Nephron progenitor cell (in vitro differentiated cells): Measurements from ENCODE around the gene C1QTNF9.

Experiments used
- DNase-seq: peaks from one replicate; pipeline ENCODE4 v3.0.0; 2021
- H3K27ac Mint-ChIP-seq: 2 replicates; pipeline ENCODE4 v1.8.0; 2021; ENCODE audit warnings: mild to moderate bottlenecking, moderate library complexity, mixed read lengths
- H3K27me3 Mint-ChIP-seq: 2 replicates; pipeline ENCODE4 v1.8.0; 2021; ENCODE audit warnings: mild to moderate bottlenecking, low read depth, mixed read lengths; ENCODE audit not compliant: poor library complexity
- H3K36me3 Mint-ChIP-seq: 2 replicates; pipeline ENCODE4 v1.8.0; 2021; ENCODE audit warnings: low read depth, mixed read lengths
- H3K4me1 Mint-ChIP-seq: 2 replicates; pipeline ENCODE4 v1.8.0; 2021; ENCODE audit warnings: mixed read lengths
- H3K4me3 Mint-ChIP-seq: 2 replicates; pipeline ENCODE4 v1.8.0; 2021; ENCODE audit warnings: mild to moderate bottlenecking, moderate library complexity, mixed read lengths
- H3K9me3 Mint-ChIP-seq: 2 replicates; pipeline ENCODE4 v1.8.0; 2021; ENCODE audit warnings: mild to moderate bottlenecking, moderate library complexity, mixed read lengths
- TF ChIP-seq, protein P1 (sequence below): fragments of 200-600 bp; sonication (generic); IDR thresholded peaks from 2 replicates; pipeline ENCODE4 v1.5.0; 2021; ENCODE audit warnings: antibody characterized with exemption

Gene C1QTNF9

DNA sequence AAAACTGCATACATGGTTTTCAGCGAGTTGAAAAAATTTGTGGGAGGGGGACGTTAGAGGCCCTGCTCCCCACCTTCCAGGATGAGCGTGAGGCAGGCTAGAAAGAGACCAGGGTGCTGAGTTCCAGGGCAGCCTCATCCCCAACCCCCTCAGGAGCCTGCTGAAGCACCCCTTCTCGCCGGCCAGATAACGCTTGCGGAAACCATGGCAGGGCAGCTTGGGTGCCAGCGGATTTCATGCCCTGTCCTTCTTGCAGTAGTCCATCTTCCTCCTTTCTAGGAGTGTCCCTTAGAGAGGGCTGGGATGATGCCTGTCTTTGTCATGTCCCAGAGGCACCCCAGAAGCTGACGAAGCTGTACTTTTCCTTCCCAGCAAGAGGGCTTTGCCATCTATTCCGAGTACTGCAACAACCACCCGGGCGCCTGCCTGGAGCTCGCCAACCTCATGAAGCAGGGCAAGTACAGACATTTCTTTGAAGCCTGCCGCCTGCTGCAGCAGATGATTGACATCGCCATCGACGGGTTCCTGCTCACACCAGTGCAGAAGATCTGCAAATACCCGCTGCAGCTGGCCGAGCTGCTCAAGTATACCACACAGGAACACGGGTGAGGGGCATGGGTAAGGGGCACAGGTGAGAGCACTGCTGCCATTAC, 19.0 kb upstream of the C1QTNF9 start:
- H3K27ac Mint-ChIP-seq: no peak overlapping the region
- TF ChIP-seq, protein P1, sequence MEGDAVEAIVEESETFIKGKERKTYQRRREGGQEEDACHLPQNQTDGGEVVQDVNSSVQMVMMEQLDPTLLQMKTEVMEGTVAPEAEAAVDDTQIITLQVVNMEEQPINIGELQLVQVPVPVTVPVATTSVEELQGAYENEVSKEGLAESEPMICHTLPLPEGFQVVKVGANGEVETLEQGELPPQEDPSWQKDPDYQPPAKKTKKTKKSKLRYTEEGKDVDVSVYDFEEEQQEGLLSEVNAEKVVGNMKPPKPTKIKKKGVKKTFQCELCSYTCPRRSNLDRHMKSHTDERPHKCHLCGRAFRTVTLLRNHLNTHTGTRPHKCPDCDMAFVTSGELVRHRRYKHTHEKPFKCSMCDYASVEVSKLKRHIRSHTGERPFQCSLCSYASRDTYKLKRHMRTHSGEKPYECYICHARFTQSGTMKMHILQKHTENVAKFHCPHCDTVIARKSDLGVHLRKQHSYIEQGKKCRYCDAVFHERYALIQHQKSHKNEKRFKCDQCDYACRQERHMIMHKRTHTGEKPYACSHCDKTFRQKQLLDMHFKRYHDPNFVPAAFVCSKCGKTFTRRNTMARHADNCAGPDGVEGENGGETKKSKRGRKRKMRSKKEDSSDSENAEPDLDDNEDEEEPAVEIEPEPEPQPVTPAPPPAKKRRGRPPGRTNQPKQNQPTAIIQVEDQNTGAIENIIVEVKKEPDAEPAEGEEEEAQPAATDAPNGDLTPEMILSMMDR: no peak
- H3K27me3 Mint-ChIP-seq: peaks cover 5% of the 10 kb centered on the region
- H3K4me1 Mint-ChIP-seq: peaks cover 5% of the 10 kb centered on the region
- H3K36me3 Mint-ChIP-seq: peaks cover 6% of the 10 kb centered on the region
- H3K9me3 Mint-ChIP-seq: no peaks in the 10 kb centered on the region
- no peak overlapping the region for H3K4me3 Mint-ChIP-seq
- no peak for DNase-seq

DNA sequence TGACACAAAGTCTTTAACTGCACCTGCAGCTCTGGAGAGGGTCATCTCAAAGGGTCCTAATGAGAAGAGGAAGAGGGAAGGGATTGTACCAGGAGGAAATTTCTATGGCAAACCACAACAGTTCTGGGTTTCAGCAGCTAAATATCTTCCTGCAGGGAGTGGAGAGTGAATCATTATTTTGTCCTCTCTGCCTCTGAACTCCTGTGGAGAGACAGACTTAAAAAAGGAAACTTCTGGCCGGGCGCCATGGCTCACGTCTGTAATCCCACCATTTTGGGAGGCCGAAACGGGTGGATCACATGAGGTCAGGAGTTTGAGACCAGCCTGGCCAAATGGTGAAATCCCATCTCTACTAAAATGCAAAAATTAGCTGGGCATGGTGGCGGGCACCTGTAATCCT, 16.9 kb upstream of the C1QTNF9 start:
- H3K27me3 Mint-ChIP-seq: peaks cover 5% of the 10 kb centered on the region
- H3K27ac Mint-ChIP-seq: no peak overlapping the region
- no peaks in the 10 kb centered on the region for H3K9me3 Mint-ChIP-seq
- no peak overlapping the region for H3K4me3 Mint-ChIP-seq
- TF ChIP-seq, protein P1: no peak
- peaks cover 6% of the 10 kb centered on the region for H3K36me3 Mint-ChIP-seq
- no peak for DNase-seq
- peaks cover 5% of the 10 kb centered on the region for H3K4me1 Mint-ChIP-seq

DNA sequence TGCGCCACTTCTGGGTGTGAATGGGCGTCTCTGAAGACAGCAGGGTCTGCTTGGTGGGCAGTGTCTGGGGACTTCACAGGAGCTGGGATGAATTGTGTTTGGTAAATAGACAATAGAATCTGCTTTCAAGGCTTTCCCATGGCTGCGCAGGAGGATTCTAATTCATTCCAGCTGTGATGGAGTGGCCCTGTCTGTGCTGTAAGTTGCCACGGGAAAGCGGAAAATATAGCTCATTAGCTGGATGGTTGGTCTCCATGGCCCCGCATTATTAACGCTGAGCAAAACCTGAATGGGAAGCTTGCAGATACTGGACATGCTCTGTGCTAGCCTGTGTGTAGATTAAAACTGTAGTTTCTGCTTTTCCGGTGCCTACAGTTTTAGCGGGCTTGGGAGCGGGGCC, 15.6 kb upstream of the C1QTNF9 start:
- H3K27ac Mint-ChIP-seq: peak overlapping the region; percentile 52
- H3K4me1 Mint-ChIP-seq: peaks cover 5% of the 10 kb centered on the region
- H3K36me3 Mint-ChIP-seq: peaks cover 11% of the 10 kb centered on the region
- no peak for DNase-seq
- TF ChIP-seq, protein P1: no peak
- H3K9me3 Mint-ChIP-seq: no peaks in the 10 kb centered on the region
- peaks cover 5% of the 10 kb centered on the region for H3K27me3 Mint-ChIP-seq
- no peak overlapping the region for H3K4me3 Mint-ChIP-seq

DNA sequence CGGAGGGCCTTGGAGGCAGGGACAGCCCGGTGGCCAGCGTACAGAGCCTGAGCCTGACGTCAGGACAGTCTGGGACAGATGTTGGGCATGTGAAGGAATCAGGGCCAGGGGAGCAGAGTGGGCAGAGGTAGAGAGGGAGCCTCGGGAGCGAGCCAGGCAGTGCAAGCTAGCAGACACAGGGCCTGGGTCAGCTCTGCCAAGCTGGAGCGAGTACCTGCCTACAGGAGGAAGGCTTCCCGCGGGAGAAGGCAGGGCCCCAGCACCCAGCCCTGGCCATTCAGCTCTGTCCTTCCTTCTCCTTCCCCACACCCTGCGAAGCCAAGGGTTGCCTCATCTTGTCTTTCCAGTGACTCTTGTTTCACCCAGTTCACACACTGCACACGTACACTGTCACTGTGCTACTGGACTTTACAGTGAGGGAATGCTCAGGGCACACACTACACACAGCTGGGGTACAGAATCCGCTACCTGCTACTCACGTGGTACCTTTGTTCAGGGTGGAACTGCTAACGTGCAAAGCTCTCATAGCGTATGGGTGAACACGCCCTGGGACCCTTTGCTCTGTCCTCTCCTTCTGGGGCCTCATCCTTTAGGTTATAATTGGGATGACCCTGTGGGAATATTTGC, 9.8 kb upstream of the C1QTNF9 start:
- peaks cover 3% of the 10 kb centered on the region for H3K27me3 Mint-ChIP-seq
- H3K36me3 Mint-ChIP-seq: peaks cover 8% of the 10 kb centered on the region
- no peaks in the 10 kb centered on the region for H3K9me3 Mint-ChIP-seq
- peak overlapping the region; percentile 9 for H3K27ac Mint-ChIP-seq
- DNase-seq: no peak
- H3K4me1 Mint-ChIP-seq: peaks cover 7% of the 10 kb centered on the region
- H3K4me3 Mint-ChIP-seq: no peak overlapping the region
- TF ChIP-seq, protein P1: no peak

DNA sequence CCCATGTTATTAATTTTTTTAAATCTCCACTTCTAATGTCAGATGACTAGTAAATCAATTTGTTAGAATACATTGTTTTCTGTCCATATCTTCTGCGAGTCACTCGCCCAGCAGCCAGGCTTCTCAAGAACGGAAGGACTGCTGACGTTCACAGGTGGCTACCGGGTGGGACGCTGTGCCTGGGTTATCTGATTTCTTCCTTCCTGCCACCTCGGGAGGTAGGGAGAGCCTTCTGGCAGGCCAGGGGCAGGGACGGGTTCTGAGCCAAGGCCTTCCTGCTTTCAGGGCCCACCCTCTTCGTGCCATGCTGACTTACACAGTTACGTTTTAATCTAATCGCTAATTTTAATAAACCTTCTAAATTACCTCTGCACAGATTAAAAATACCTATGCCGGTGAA, 7.9 kb upstream of the C1QTNF9 start:
- Mint-ChIP-seq H3K9me3 (no peaks in the 10 kb centered on the region), H3K27ac (no peak overlapping the region), H3K4me3 (no peak overlapping the region), H3K4me1 (peaks cover 12% of the 10 kb centered on the region), H3K36me3 (peaks cover 8% of the 10 kb centered on the region), H3K27me3 (peaks cover 3% of the 10 kb centered on the region)
- DNase-seq: no peak
- TF ChIP-seq, protein P1: no peak

DNA sequence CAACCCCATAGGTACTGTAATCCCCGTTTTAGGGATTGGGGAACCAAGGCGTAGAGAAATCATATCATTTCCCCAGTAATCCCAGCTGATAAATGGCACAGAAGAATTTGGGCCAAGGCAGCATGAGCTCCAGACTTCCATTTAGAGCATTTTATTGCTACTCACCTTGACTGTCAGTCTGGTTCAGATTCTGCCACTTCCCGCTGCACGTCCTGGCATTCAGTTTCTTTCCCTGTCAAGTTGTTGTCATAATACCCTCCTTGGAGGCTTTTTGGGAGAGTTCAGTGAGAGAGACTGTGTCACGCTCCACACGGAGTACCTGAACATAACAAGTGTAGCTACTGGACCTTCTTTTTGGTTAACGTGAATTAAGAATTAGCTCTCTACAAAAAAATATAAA, 7.5 kb upstream of the C1QTNF9 start:
- no peak for DNase-seq
- H3K27me3 Mint-ChIP-seq: peaks cover 3% of the 10 kb centered on the region
- H3K9me3 Mint-ChIP-seq: no peaks in the 10 kb centered on the region
- TF ChIP-seq, protein P1: no peak
- peaks cover 12% of the 10 kb centered on the region for H3K4me1 Mint-ChIP-seq
- no peak overlapping the region for H3K27ac Mint-ChIP-seq
- H3K4me3 Mint-ChIP-seq: no peak overlapping the region
- peaks cover 8% of the 10 kb centered on the region for H3K36me3 Mint-ChIP-seq
